HFFc6 (cell line): ENCODE data around the gene COA4. TPM values are rescaled to one million over a fixed set of nuclear protein-coding genes. Genes with fewer than 3 reads are reported as not detected.

ENCODE experiments used
- DNase-seq: peaks from one replicate; pipeline ENCODE4 v3.0.0-alpha.2; 2018
- H3K27ac Mint-ChIP-seq: 2 replicates; pipeline ENCODE4 v1.8.0; 2020; ENCODE audit warnings: mild to moderate bottlenecking, mixed read lengths
- H3K27me3 Mint-ChIP-seq: 2 replicates; pipeline ENCODE4 v1.8.0; 2021; ENCODE audit warnings: mild to moderate bottlenecking, moderate library complexity, mixed read lengths; ENCODE audit not compliant: insufficient read depth
- H3K36me3 Mint-ChIP-seq: 2 replicates; pipeline ENCODE4 v1.8.0; 2021; ENCODE audit warnings: low read depth, mixed read lengths
- H3K4me1 Mint-ChIP-seq: 2 replicates; pipeline ENCODE4 v1.8.0; 2020; ENCODE audit warnings: low read depth, mixed read lengths
- H3K4me3 Mint-ChIP-seq: 2 replicates; pipeline ENCODE4 v1.8.0; 2020; ENCODE audit warnings: mild to moderate bottlenecking, moderate library complexity, mixed read lengths
- H3K9me3 Mint-ChIP-seq: 2 replicates; pipeline ENCODE4 v1.8.0; 2020; ENCODE audit warnings: mild to moderate bottlenecking, mixed read lengths
- CTCF ChIP-seq: fragments of 200-600 bp; sonication (generic); IDR thresholded peaks from 2 replicates; pipeline ENCODE4 v1.5.0; 2021; ENCODE audit warnings: antibody characterized with exemption, mild to moderate bottlenecking
- total RNA-seq, 6 experiments: library from RNA; stranded (reverse); fragmentation: NEBNext Ultra II Directional; extraction: Animal tissue kit (Norgen Biotek cat#: 25700); gene quantifications; 2 replicates in 1 of 6; 3 replicates in 5 of 6; pipeline ENCODE4 v1.2.3, GENCODE V29; 2021

The COA4 gene
- total RNA-seq, 6 experiments from 2014 or later: 78.9 to 103 (median 81.4) TPM

GRCh38 chr11:73838443-73839122 lies 38.1 kb downstream of the COA4 start:
- Mint-ChIP-seq H3K4me3 (no peak overlapping the region), H3K36me3 (peaks cover 3% of the 10 kb centered on the region; the same call in 1 of the 2 replicates), H3K9me3 (no peaks in the 10 kb centered on the region), H3K27me3 (no peaks in the 10 kb centered on the region), H3K27ac (0 out of 2 replicates have a peak overlapping the region, but pooled peaks have one; percentile 21), H3K4me1 (peaks cover 15% of the 10 kb centered on the region)
- no peak for TF ChIP-seq CTCF
- DNase-seq: no peak

GRCh38 chr11:73833067-73833466 lies 43.6 kb downstream of the COA4 start:
- H3K4me3 Mint-ChIP-seq: no peak overlapping the region
- no peak for DNase-seq
- no peaks in the 10 kb centered on the region for H3K36me3 Mint-ChIP-seq
- no peaks in the 10 kb centered on the region for H3K9me3 Mint-ChIP-seq
- peaks cover 2% of the 10 kb centered on the region for H3K27me3 Mint-ChIP-seq
- no peak for TF ChIP-seq CTCF
- peaks cover 2% of the 10 kb centered on the region for H3K4me1 Mint-ChIP-seq
- no peak overlapping the region for H3K27ac Mint-ChIP-seq

- Mint-ChIP-seq H3K4me1 (no peaks in the 10 kb centered on the region), H3K27me3 (peaks cover 2% of the 10 kb centered on the region), H3K36me3 (peaks cover 4% of the 10 kb centered on the region; the same call in 1 of the 2 replicates), H3K9me3 (no peaks in the 10 kb centered on the region), H3K27ac (no peak overlapping the region), H3K4me3 (no peak overlapping the region)
- no peak for DNase-seq
- TF ChIP-seq CTCF: no peak
Observed at GRCh38 chr11:73830261-73830660, 46.4 kb downstream of the COA4 start.

Other genes with a start within 250 kb of the COA4 start
- 1 to 10 TPM in 2 of 6 experiments, under 1 TPM in 4; 0.23 to 1.6 (median 0.48) TPM for gene PLEKHB1, start 230.3 kb downstream of the COA4 start, total RNA-seq
- 100 to 1,000 TPM in 5 of 6 experiments, 10 to 100 TPM in 1; 91.7 to 130 (median 109) TPM for gene RAB6A, start 115.8 kb downstream of the COA4 start, total RNA-seq
- gene MRPL48, start 89.0 kb downstream of the COA4 start, total RNA-seq: 10 to 100 TPM; 29.3 to 39.4 (median 35.1) TPM
- gene PAAF1, start 153 bp upstream of the COA4 start, total RNA-seq: 10 to 100 TPM; 19.5 to 23.2 (median 22.4) TPM
- gene DNAJB13, start 74.2 kb upstream of the COA4 start, total RNA-seq: under 1 TPM in 4 of 6 experiments, not detected in 2; 0.11 to 0.25 (median 0.17) TPM
- 1 to 10 TPM; 6.4 to 9.9 (median 8.0) TPM for gene UCP2, start 106.0 kb upstream of the COA4 start, total RNA-seq
- under 1 TPM; 0.10 to 0.62 (median 0.39) TPM for gene UCP3, start 132.2 kb upstream of the COA4 start, total RNA-seq